Pons (tissue), 1 donor: ENCODE measurements around the gene GRM3.

Experiments used
- DNase-seq: peaks from one replicate; pipeline ENCODE4 v3.0.0-alpha.2; 2016; ENCODE audit warnings: low spot score

GRM3 gene

GRCh38 chr7:86692755-86693154 lies 49.0 kb downstream of the GRM3 start:
- no peak for DNase-seq

DNA sequence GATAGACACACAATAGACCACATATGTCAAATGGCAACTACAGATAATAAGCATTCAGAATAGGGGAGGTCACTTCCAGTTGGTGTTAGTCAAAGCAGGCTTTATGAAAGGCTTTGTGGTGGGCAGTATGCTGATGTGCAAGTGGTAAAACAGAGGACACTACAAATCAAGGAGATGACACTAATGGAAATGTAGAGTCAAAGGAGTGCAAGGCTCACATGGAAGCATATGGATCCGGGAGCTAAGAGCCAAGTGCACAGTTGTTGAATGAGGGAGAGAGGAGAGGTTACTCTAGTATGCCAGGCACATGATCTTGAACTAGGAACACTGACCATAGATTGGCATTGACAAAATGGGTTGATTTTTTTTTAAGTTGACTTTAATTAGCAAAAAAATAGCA lies 62.7 kb downstream of the GRM3 start:
- peak; percentile 48 for DNase-seq

DNA sequence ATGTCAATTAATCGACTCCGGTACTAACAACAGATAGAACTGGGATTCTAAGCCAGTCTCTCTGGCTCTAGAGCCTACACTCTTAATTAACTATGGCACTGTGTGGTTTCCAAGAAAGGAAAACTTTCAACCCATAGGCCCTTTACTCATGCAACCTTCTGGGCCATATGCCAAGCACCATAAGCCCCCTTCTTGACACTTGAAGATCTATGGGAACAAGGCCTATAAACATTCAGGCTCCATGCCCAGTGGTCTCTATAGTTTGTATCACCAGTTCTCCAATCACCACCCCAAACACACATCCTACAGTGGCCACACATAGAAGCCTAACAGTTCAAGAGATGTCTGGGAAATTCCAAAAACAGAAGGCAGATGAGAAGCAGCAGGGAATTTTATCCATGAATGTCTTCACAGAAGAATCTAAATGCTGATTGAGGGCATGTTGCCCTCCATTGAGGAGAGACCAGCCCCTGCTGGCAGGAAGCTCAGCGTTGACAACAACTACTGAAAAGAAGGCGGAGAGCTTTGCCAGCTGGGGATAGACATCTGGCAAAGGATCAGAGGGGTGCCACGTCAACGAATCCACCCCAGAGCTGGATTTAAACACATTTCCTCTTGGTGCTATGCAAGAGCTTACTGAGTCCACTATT lies 64.4 kb downstream of the GRM3 start:
- peak; percentile 78 for DNase-seq

DNA sequence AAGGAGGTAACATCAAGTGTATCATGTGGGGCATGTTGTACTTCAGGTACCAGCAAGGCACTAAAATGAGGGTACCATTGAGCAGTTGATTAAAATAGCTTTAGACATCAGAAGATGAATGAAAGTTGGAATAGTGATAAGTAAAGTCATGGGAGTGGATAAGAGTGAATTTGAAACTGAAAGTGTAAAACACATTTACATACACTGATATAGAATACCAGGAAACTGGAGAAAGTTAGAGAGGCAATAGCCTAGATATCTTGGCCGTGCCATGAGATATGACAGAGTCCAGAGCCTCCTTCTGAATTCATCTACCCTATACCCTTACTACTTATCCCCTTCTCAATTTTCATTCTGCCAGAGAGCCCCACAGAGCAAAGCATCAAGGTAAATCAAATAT lies 76.6 kb downstream of the GRM3 start:
- no peak for DNase-seq

- DNase-seq = no peak
These were observed 90.1 kb downstream of the GRM3 start for GRCh38 chr7:86733783-86734182.

- DNase-seq = no peak
These were observed 101.5 kb downstream of the GRM3 start for GRCh38 chr7:86745013-86745745.

DNA sequence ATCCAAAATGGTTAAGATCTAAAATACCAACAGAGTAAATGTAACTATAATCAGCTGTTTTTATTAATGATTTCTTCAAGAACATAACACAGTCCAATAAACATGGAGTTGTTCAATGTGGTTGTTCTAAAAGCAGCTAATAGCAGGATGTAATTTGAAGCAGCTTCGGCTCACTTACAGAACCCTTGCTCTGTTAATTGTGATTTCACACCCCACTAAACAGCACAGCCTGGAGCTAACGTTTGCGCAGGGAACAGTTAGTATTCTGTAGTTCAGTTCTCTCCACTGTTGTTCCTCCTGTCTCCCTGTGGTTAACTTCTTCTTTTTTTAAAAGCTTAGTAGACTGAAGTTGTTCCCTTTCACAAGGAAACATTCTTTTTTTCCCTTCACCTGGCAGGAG lies 104.0 kb downstream of the GRM3 start:
- peak; percentile 45 for DNase-seq

DNA sequence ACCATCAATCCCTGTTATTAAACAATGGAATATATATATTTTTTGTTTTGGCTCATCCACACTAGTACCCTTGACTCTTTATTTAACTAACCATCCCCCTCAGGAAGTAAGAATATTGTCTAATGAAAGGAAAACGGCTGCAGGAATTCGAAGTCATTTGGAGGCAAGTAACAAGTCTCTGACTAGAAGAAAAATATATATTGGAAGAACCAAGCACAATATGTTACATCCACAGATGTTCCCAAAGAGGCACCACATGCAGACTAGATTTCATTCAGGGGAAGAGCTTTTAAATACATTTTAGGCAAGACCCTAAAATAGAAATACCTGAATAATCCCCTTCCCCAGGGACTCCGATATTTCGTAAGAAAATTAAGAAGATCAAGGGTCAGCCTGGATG lies 104.5 kb downstream of the GRM3 start:
- no peak for DNase-seq

- DNase-seq = no peak
These were observed 105.4 kb downstream of the GRM3 start for GRCh38 chr7:86748843-86749719.

- no peak for DNase-seq
These were observed 106.3 kb downstream of the GRM3 start for GRCh38 chr7:86749741-86750665.

GRCh38 chr7:86760236-86760635 lies 116.5 kb downstream of the GRM3 start:
- peak; percentile 56 for DNase-seq

DNA sequence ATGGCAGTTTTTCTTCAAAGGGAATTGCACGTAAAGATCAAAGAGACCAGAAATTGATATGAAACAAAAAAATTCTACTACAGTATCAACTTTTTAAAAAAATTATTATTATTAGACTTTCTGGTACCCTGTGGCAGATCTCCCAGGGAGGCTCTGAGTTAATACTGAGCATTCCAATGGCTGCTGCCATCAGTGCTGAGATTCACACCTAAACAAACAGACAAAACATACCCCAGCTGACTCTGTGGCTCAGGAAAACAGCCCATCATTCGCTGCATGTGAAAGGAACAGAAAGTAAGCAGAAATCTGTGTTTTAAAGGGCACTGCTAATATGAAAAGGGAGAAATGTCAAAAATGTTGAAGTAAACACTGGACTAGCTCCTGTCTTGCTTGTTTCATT lies 118.4 kb downstream of the GRM3 start:
- no peak for DNase-seq

DNA sequence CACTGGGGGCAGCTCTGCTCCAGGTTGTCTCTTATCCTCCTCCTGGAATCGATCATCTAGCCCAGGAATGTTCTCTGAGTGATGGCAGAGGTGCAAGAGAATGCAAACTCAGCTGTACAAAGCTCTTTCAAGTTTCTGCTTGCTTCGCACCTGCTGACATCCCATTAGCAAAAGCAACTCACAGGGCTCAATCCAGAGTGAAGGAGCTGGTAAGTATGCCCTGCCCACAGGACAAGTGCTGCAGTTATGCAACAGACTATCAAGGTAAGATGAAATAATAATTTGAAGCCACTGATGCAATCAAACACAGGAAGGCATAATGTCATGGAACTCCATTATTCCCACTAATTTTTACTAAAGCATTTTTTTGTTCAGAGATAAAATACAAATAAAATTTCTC lies 122.2 kb downstream of the GRM3 start:
- no peak for DNase-seq

- DNase-seq = no peak
These were observed 124.7 kb downstream of the GRM3 start for GRCh38 chr7:86768394-86768793.

- no peak for DNase-seq
These were observed 125.5 kb downstream of the GRM3 start for GRCh38 chr7:86768967-86769760.

DNA sequence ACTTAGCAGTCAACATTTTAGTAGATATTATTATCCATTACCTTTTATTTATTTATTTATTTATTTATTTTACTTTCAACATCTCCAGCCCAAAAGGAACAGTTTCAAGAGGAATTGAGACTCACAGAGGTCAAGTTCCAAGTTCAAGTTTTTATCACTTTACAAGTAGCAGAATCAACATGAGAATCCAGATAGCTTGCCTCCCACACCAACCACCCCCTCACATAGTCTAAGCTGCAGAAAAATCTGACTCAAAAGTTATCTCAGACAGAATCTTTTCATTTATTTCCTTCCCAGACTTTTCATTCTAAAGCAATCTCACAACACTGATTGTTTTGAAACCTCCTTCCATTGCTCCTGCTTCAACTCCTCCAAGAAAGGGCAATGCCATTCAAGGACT lies 129.6 kb downstream of the GRM3 start:
- DNase-seq = no peak

DNA sequence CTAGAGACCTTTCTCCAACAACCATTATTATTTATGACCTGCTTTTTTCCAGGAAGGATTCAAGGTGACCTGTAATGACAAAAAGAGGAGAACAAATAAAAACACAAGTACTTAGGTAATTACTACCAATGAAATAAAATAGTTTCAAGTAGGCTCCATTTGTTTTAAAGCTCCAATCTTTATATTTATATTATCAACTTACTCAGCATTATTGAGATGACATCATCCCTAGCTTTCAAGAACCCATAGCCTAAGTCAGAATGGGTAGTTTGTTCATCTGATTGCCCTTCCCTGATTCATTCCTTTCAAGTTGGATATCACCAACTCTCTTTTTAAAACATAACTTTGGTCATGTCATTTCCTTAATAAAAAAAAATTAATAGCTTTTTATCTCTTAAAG lies 131.5 kb downstream of the GRM3 start:
- DNase-seq = no peak

- DNase-seq = peak; percentile 42
These were observed 132.4 kb downstream of the GRM3 start for GRCh38 chr7:86776136-86776535.

GRCh38 chr7:86778271-86778670 lies 134.6 kb downstream of the GRM3 start:
- peak; percentile 58 for DNase-seq

DNA sequence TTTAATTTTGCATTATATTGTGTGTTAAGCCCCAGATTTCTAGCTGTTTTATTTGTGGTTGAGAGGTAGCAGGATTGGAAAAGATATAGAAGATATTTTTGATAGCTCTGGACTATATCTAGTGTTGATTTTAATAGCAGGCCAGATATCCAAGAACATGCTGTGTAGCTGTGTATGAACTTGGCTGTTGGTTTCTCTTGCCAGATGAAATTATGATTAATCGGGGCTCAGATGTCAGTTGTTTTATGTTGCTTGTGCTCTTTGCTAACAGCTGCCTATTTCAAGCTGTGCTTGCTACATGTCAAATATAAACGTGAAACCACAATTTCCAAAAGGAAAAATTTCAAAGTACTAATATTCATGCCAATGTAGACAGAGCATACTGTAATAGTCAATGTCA lies 141.1 kb downstream of the GRM3 start:
- no peak for DNase-seq

- DNase-seq = no peak
These were observed 141.9 kb downstream of the GRM3 start for GRCh38 chr7:86785641-86786040.
